ENCODE data around the gene YPEL1.

DNA sequence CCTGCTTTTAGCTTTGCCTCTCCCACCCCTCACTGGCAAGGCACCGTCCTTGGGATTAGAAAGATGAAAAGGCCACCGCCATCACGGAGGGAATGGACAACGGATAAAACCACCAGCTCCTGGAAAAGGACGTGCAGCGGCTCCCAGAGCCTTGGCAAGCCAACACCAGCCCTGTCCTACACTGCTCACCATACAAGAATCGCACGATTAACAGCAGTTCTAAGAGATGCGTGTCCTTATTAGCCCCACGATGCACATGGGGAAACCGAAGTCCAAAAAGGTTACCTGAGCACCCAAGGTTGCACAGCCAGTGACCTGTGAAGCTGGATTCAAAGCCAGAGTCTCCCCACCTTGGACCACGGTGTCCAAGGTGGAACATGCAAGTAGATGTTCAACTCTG lies 7.3 kb downstream of the YPEL1 start:
- TF ChIP-seq, protein P1, sequence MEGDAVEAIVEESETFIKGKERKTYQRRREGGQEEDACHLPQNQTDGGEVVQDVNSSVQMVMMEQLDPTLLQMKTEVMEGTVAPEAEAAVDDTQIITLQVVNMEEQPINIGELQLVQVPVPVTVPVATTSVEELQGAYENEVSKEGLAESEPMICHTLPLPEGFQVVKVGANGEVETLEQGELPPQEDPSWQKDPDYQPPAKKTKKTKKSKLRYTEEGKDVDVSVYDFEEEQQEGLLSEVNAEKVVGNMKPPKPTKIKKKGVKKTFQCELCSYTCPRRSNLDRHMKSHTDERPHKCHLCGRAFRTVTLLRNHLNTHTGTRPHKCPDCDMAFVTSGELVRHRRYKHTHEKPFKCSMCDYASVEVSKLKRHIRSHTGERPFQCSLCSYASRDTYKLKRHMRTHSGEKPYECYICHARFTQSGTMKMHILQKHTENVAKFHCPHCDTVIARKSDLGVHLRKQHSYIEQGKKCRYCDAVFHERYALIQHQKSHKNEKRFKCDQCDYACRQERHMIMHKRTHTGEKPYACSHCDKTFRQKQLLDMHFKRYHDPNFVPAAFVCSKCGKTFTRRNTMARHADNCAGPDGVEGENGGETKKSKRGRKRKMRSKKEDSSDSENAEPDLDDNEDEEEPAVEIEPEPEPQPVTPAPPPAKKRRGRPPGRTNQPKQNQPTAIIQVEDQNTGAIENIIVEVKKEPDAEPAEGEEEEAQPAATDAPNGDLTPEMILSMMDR (IDR thresholded peaks at IDR 0.05 in 2 of 3, conservative IDR thresholded peaks at IDR 0.05 in 1 of 3; ENCODE audit: control insufficient read depth in 2 of 3, extremely low read depth in 1 of 3, insufficient read depth in 1 of 3, low read depth in 3 of 3, low read length in 3 of 3): no peak
- TF ChIP-seq TCF12 (IDR thresholded peaks at IDR 0.05; ENCODE audit: low read depth, low read length): no peak
- TF ChIP-seq MXI1 (IDR thresholded peaks at IDR 0.05; ENCODE audit: low read depth, low read length): no peak
- no peak for TF ChIP-seq EZH2 (IDR thresholded peaks at IDR 0.05; ENCODE audit: borderline replicate concordance, control insufficient read depth, low read depth, low read length)
- no peak for TF ChIP-seq NFYB (IDR thresholded peaks at IDR 0.05; ENCODE audit: insufficient read depth, low read depth, low read length)
- no peak for TF ChIP-seq EP300 (IDR thresholded peaks at IDR 0.05; ENCODE audit: borderline replicate concordance in 1 of 2, control insufficient read depth in 1 of 2, low read depth in 2 of 2, low read length in 2 of 2)
- TF ChIP-seq ZNF24 (IDR thresholded peaks at IDR 0.05): no peak
- TF ChIP-seq CHD2 (IDR thresholded peaks at IDR 0.05; ENCODE audit: borderline replicate concordance, low read depth, low read length): no peak
- no peak for TF ChIP-seq TBL1XR1 (IDR thresholded peaks at IDR 0.05; ENCODE audit: low read depth, low read length)
- no peak for TF ChIP-seq MEF2A (IDR thresholded peaks at IDR 0.05; ENCODE audit: insufficient read depth, low read depth, low read length)
- no peak for TF ChIP-seq ZNF217 (IDR thresholded peaks at IDR 0.05)
- no peak for TF ChIP-seq SPI1 (IDR thresholded peaks at IDR 0.05; ENCODE audit: borderline replicate concordance, insufficient read depth, low read depth, low read length)
- no peak for TF ChIP-seq NFXL1 (IDR thresholded peaks at IDR 0.05; ENCODE audit: borderline replicate concordance)
- no peak for TF ChIP-seq FOXK2 (IDR thresholded peaks at IDR 0.05)

Data from GM12878 (cell line).